Measurements from ENCODE around the gene TSPAN32. TPM values are rescaled to one million over a fixed set of nuclear protein-coding genes. Genes with fewer than 3 reads are reported as not detected.

TSPAN32 gene
- polyA plus RNA-seq, 1 donor (not counting 4 experiments of a cell fraction or from before 2014, with no cell fraction given): not detected

DNA sequence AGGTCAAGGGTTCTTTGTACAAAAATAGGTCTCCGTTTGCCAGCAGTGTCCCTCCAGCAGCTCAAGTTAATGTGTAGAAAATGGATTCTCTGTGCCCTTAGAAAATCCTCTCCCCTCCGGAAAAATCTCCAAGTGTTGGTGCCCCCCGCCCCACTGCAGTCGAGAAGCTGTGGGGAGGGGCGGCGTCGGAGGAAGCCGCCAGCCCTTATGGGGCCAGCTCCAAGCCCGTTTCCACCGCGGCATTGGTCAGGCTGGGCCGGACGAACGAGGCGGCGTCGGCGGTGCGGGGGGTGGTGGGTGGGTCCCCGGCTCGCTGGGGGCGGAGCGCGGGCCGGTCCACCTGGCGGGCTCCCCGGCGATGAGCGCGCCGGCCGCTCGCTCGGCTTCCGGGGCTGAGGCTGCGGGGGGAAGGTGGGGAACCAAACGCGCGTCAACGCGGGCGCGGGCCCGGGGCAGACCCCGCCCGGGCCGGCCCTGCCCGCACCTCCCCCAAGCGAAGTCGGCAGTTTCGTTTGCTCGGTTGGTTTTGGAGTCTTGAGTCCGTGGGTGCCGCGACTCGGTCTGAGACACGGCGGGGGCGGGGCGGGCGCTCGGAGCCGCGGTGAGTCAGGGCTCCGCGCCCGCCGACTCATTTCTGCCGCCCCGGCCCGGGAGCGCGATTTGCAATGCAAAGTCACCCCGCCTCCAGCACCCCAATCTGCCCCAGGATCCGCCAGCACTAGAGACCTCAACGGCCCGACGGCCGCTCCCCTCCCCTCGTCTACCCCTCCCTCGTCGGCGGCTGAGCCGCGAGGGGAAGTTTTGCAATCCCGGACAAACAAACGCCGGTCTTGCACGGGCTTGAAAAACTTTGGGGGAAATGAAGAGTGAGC lies 32.8 kb upstream of the TSPAN32 start:
- peak overlapping the region; percentile 26 to 51 (median 27) for H3K4me3 ChIP-seq (ENCODE audit: control insufficient read depth in 2 of 3, extremely low read depth in 1 of 3, insufficient read depth in 2 of 3, low read depth in 1 of 3, low read length in 3 of 3)
- no peaks in the 10 kb centered on the region for H3K36me3 ChIP-seq (ENCODE audit: control insufficient read depth in 2 of 2, extremely low read depth in 1 of 2, insufficient read depth in 2 of 2, low read length in 2 of 2)
- no peaks in the 10 kb centered on the region for H4K20me1 ChIP-seq (ENCODE audit: control insufficient read depth, extremely low read depth, insufficient read depth, low read length)
- no peak for DNase-seq (ENCODE audit: low read depth, low spot score)
- no peak overlapping the region for H2AFZ ChIP-seq (ENCODE audit: control insufficient read depth, low read length)
- dilution Hi-C loops (cut with MboI; ENCODE audit: extremely low pct_ligation_motif_present, low sequenced_read_pairs): no loop called here
- no peak for FAIRE-seq
- H3K9me3 ChIP-seq (ENCODE audit: control insufficient read depth, low read depth, low read length): no peaks in the 10 kb centered on the region
- no peak overlapping the region for H3K9ac ChIP-seq (ENCODE audit: control insufficient read depth, extremely low read depth, insufficient read depth, low read length)
- no peak overlapping the region for H3K27ac ChIP-seq (ENCODE audit: control insufficient read depth, insufficient read depth, low read length)
- H3K27me3 ChIP-seq (ENCODE audit: control insufficient read depth, extremely low read depth, insufficient read depth, low read length): peaks cover 40% of the 10 kb centered on the region
- TF ChIP-seq, protein P1, sequence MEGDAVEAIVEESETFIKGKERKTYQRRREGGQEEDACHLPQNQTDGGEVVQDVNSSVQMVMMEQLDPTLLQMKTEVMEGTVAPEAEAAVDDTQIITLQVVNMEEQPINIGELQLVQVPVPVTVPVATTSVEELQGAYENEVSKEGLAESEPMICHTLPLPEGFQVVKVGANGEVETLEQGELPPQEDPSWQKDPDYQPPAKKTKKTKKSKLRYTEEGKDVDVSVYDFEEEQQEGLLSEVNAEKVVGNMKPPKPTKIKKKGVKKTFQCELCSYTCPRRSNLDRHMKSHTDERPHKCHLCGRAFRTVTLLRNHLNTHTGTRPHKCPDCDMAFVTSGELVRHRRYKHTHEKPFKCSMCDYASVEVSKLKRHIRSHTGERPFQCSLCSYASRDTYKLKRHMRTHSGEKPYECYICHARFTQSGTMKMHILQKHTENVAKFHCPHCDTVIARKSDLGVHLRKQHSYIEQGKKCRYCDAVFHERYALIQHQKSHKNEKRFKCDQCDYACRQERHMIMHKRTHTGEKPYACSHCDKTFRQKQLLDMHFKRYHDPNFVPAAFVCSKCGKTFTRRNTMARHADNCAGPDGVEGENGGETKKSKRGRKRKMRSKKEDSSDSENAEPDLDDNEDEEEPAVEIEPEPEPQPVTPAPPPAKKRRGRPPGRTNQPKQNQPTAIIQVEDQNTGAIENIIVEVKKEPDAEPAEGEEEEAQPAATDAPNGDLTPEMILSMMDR (optimal IDR thresholded peaks at IDR 0.05 in 1 of 3, IDR thresholded peaks at IDR 0.05 in 1 of 3, conservative IDR thresholded peaks at IDR 0.05 in 1 of 3; ENCODE audit: extremely low read depth in 1 of 3, insufficient read depth in 2 of 3, low read length in 3 of 3): no peak
- peak overlapping the region; percentile 52 for H3K4me2 ChIP-seq (ENCODE audit: control insufficient read depth, extremely low read depth, insufficient read depth, low read depth, low read length)
- no peaks in the 10 kb centered on the region for H3K79me2 ChIP-seq (ENCODE audit: control insufficient read depth, insufficient read depth, low read length)
- H3K4me1 ChIP-seq (ENCODE audit: control insufficient read depth, extremely low read depth, insufficient read depth, low read length): peaks cover 3% of the 10 kb centered on the region
- H3K9me1 ChIP-seq (ENCODE audit: control insufficient read depth, extremely low read depth, insufficient read depth, low read length): no peaks in the 10 kb centered on the region

DNA sequence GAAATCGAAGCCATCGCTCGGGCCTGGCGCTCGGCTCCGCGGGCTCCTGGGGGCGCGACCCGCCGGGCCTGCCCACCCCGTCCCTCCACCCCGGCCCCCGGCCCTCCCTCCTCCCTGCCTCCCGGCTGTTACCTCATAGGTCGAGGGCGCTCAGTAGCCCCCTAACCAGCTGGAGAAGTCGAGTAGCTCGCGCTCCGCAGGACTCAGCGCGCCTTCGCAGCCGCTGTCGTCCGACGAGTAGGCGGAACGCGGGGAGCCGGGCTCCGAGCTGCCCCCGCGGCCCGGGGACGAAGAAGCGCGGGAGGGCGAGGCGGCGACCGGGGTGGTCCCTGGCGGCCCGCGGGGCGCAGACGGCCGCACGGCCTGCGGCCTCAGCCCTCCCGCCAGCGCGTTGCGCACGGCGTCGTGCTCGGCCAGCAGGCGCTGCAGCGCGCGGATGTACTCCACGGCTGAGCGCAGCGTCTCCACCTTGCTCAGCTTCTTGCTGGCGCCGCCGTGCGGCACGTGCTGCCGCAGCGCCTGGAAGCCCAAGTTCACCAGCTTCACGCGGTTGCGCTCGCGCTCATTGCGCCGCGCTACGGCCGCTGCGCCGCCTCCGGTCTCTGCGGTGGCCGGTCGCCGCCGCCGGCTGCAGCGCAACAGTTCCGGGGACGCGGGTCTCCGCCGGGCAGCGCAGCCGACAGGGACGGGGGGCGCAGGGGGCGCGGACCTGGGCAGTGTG lies 32.1 kb upstream of the TSPAN32 start:
- DNase-seq (ENCODE audit: low read depth, low spot score) (no peak), FAIRE-seq (no peak)
- Histone ChIP-seq H3K4me1 (ENCODE audit: control insufficient read depth, extremely low read depth, insufficient read depth, low read length) (peaks cover 3% of the 10 kb centered on the region), H3K9ac (ENCODE audit: control insufficient read depth, extremely low read depth, insufficient read depth, low read length) (no peak overlapping the region), H3K4me2 (ENCODE audit: control insufficient read depth, extremely low read depth, insufficient read depth, low read depth, low read length) (peak overlapping the region; percentile 52), H2AFZ (ENCODE audit: control insufficient read depth, low read length) (peak overlapping the region; percentile 19), H3K9me3 (ENCODE audit: control insufficient read depth, low read depth, low read length) (no peaks in the 10 kb centered on the region), H3K27me3 (ENCODE audit: control insufficient read depth, extremely low read depth, insufficient read depth, low read length) (peaks cover 46% of the 10 kb centered on the region), H3K36me3 (ENCODE audit: control insufficient read depth in 2 of 2, extremely low read depth in 1 of 2, insufficient read depth in 2 of 2, low read length in 2 of 2) (no peaks in the 10 kb centered on the region), H3K27ac (ENCODE audit: control insufficient read depth, insufficient read depth, low read length) (no peak overlapping the region), H3K9me1 (ENCODE audit: control insufficient read depth, extremely low read depth, insufficient read depth, low read length) (no peaks in the 10 kb centered on the region), H3K4me3 (ENCODE audit: control insufficient read depth in 2 of 3, extremely low read depth in 1 of 3, insufficient read depth in 2 of 3, low read depth in 1 of 3, low read length in 3 of 3) (peak overlapping the region in 2 of 3 experiments; percentile 27 to 51), H4K20me1 (ENCODE audit: control insufficient read depth, extremely low read depth, insufficient read depth, low read length) (no peaks in the 10 kb centered on the region), H3K79me2 (ENCODE audit: control insufficient read depth, insufficient read depth, low read length) (no peaks in the 10 kb centered on the region)
- no peak for TF ChIP-seq EZH2 (IDR thresholded peaks at IDR 0.05; ENCODE audit: low read length)
- TF ChIP-seq, protein P1 (optimal IDR thresholded peaks at IDR 0.05 in 1 of 3, IDR thresholded peaks at IDR 0.05 in 1 of 3, conservative IDR thresholded peaks at IDR 0.05 in 1 of 3; ENCODE audit: extremely low read depth in 1 of 3, insufficient read depth in 2 of 3, low read length in 3 of 3): peak in 2 of 3 experiments; percentile 46 to 76
- dilution Hi-C loops (cut with MboI; ENCODE audit: extremely low pct_ligation_motif_present, low sequenced_read_pairs): no loop called here

Data from keratinocyte (primary cell).